Subcutaneous abdominal adipose tissue (tissue), 5 donors: ENCODE data around the gene IL4R.

Experiments
- H3K27ac ChIP-seq: one replicate; pipeline ENCODE4 v1.7.0; 2013; ENCODE audit warnings: low read depth, mild to moderate bottlenecking, inconsistent platforms, low read length, moderate library complexity
- H3K27me3 ChIP-seq, 5 donors: one replicate each; pipeline ENCODE4 v1.7.0; 2013; ENCODE audit warnings: low read length in 5 of 5, inconsistent platforms in 1 of 5; ENCODE audit not compliant: control insufficient read depth in 5 of 5, insufficient read depth in 4 of 5
- H3K36me3 ChIP-seq, 5 donors: one replicate each; pipeline ENCODE4 v1.7.0; 2013; ENCODE audit warnings: low read length in 5 of 5; ENCODE audit not compliant: control insufficient read depth in 5 of 5, insufficient read depth in 5 of 5
- H3K4me1 ChIP-seq, 5 donors: one replicate each; pipeline ENCODE4 v1.7.0; 2013; ENCODE audit warnings: low read length in 5 of 5, mild to moderate bottlenecking in 3 of 5, moderate library complexity in 1 of 5; ENCODE audit not compliant: control insufficient read depth in 5 of 5, insufficient read depth in 5 of 5
- H3K4me3 ChIP-seq, 5 donors: one replicate each; pipeline ENCODE4 v1.7.0; 2013; ENCODE audit warnings: low read length in 5 of 5, low read depth in 1 of 5
- H3K9ac ChIP-seq, 5 donors: one replicate each; pipeline ENCODE4 v1.7.0; 2013; ENCODE audit warnings: low read length in 5 of 5, mild to moderate bottlenecking in 4 of 5, moderate library complexity in 3 of 5
- H3K9me3 ChIP-seq, 5 donors: one replicate each; pipeline ENCODE4 v1.7.0; 2013; ENCODE audit warnings: low read length in 5 of 5; ENCODE audit not compliant: control insufficient read depth in 5 of 5
- donor health status: healthy.
- donor health status: healthy.
- donor health status: healthy.
- donor health status: healthy.
- donor health status: healthy.

The IL4R gene

GRCh38 chr16:27362570-27363245, 48.9 kb downstream of the IL4R start:
- Histone ChIP-seq H3K27ac (no peak overlapping the region), H3K9ac (no peak overlapping the region), H3K27me3 (peaks cover 0 to 3% (median under 1%) of the 10 kb centered on the region in 5 donors), H3K36me3 (peaks cover 0 to 58% (median 52%) of the 10 kb centered on the region in 5 donors), H3K4me3 (no peak overlapping the region), H3K4me1 (peaks cover 1 to 8% (median 4%) of the 10 kb centered on the region in 5 donors), H3K9me3 (no peaks in the 10 kb centered on the region)

- H3K4me1 ChIP-seq: peaks cover 5 to 12% (median 8%) of the 10 kb centered on the region in 5 donors
- no peak overlapping the region for H3K9ac ChIP-seq
- peaks cover 0 to 7% (median 2%) of the 10 kb centered on the region in 5 donors for H3K27me3 ChIP-seq
- H3K36me3 ChIP-seq: peaks cover 0 to 54% (median 49%) of the 10 kb centered on the region in 5 donors
- no peak overlapping the region for H3K4me3 ChIP-seq
- no peaks in the 10 kb centered on the region for H3K9me3 ChIP-seq
- no peak overlapping the region for H3K27ac ChIP-seq
These were observed 49.5 kb downstream of the IL4R start for GRCh38 chr16:27363246-27363632.

DNA sequence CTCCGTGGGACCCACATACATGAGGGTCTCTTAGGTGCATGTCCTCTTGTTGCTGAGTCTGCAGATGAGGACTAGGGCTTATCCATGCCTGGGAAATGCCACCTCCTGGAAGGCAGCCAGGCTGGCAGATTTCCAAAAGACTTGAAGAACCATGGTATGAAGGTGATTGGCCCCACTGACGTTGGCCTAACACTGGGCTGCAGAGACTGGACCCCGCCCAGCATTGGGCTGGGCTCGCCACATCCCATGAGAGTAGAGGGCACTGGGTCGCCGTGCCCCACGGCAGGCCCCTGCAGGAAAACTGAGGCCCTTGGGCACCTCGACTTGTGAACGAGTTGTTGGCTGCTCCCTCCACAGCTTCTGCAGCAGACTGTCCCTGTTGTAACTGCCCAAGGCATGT, 50.0 kb downstream of the IL4R start:
- Histone ChIP-seq H3K4me1 (peaks cover 5 to 12% (median 8%) of the 10 kb centered on the region in 5 donors), H3K36me3 (peaks cover 0 to 49% (median 43%) of the 10 kb centered on the region in 5 donors)

GRCh38 chr16:27364493-27365141, 50.8 kb downstream of the IL4R start:
- Histone ChIP-seq H3K36me3 (peaks cover 0 to 41% (median 35%) of the 10 kb centered on the region in 5 donors), H3K4me3 (no peak overlapping the region), H3K4me1 (peaks cover 5 to 12% (median 8%) of the 10 kb centered on the region in 5 donors), H3K27ac (no peak overlapping the region), H3K9ac (no peak overlapping the region), H3K27me3 (peaks cover 0 to 7% (median 2%) of the 10 kb centered on the region in 5 donors), H3K9me3 (no peaks in the 10 kb centered on the region)

More for the DNA sequence above, 50.0 kb downstream of the IL4R start:
- peaks cover 0 to 7% (median 2%) of the 10 kb centered on the region in 5 donors for H3K27me3 ChIP-seq
- no peak overlapping the region for H3K27ac ChIP-seq
- H3K9me3 ChIP-seq: no peaks in the 10 kb centered on the region
- H3K4me3 ChIP-seq: no peak overlapping the region
- no peak overlapping the region for H3K9ac ChIP-seq

- peaks cover 0 to 4% (median 0%) of the 10 kb centered on the region in 5 donors for H3K9me3 ChIP-seq
- H3K4me1 ChIP-seq: peaks cover 5 to 12% (median 8%) of the 10 kb centered on the region in 5 donors
- H3K27me3 ChIP-seq: peaks cover 0 to 7% (median 2%) of the 10 kb centered on the region in 5 donors
- no peak overlapping the region for H3K27ac ChIP-seq
- H3K36me3 ChIP-seq: peaks cover 0 to 36% (median 32%) of the 10 kb centered on the region in 5 donors
- H3K4me3 ChIP-seq: no peak overlapping the region
- H3K9ac ChIP-seq: no peak overlapping the region
These were observed 51.6 kb downstream of the IL4R start for GRCh38 chr16:27365142-27366089.

- H3K9me3 ChIP-seq: peaks cover 0 to 4% (median 0%) of the 10 kb centered on the region in 5 donors
- peaks cover 5 to 12% (median 8%) of the 10 kb centered on the region in 5 donors for H3K4me1 ChIP-seq
- H3K36me3 ChIP-seq: peaks cover 0 to 23% (median 23%) of the 10 kb centered on the region in 5 donors
- H3K27me3 ChIP-seq: peaks cover 0 to 7% (median 2%) of the 10 kb centered on the region in 5 donors
- H3K27ac ChIP-seq: no peak overlapping the region
- H3K9ac ChIP-seq: no peak overlapping the region
- no peak overlapping the region for H3K4me3 ChIP-seq
These were observed 53.1 kb downstream of the IL4R start for GRCh38 chr16:27366687-27367460.

DNA sequence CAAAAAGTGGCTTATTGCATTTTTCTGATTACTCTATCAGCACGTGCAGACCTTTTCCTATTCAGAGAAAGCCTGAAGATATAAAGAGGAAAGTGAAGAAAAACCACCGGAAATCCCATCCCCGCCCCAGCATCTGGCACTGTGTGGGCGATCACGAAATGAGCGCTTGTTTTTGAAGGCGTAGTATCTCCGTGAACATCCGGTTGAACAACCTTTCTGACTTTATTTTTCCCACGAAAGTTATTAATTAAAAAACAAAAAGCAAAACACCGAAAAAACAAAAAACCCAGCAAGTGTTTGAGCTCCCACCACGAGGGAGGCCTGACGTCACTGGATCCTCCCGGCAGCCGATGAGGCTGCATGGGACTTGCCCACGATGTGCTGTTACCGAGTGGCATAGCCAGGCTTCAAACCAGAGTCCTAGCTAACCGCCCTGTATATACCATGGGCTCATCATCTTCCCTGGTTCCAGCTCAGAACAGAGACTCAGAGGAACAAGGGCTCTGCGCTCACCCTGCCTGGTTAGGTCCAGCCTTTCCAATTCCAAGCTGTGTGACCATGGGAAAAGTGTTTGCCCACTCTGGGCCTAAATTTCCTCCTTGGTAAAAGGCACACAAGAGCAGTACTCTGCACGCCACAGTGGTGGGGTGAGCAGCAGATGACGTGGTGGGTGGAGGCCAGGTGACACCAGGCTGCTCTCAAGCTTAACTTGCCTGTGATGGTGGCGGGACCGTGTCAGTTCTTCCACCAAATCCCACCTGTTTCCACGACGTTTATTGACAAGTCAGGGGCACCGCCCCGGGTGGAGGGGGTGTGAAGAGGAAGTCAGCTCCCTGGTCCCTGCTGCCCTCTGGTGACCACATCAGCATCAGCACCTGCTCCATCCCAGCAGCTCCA, 53.9 kb downstream of the IL4R start:
- peak overlapping the region in 1 of 5 donors; percentile 75 for H3K9ac ChIP-seq
- H3K4me3 ChIP-seq: peak overlapping the region; percentile 33 to 66 (median 43)
- peaks cover 0 to 7% (median 2%) of the 10 kb centered on the region in 5 donors for H3K27me3 ChIP-seq
- H3K9me3 ChIP-seq: peaks cover 0 to 4% (median 0%) of the 10 kb centered on the region in 5 donors
- H3K36me3 ChIP-seq: peaks cover 0 to 15% (median 15%) of the 10 kb centered on the region in 5 donors
- H3K4me1 ChIP-seq: peaks cover 5 to 17% (median 8%) of the 10 kb centered on the region in 5 donors
- H3K27ac ChIP-seq: no peak overlapping the region

- no peak overlapping the region for H3K9ac ChIP-seq
- peaks cover 0 to 9% (median 9%) of the 10 kb centered on the region in 5 donors for H3K36me3 ChIP-seq
- H3K9me3 ChIP-seq: peaks cover 0 to 4% (median 0%) of the 10 kb centered on the region in 5 donors
- H3K27ac ChIP-seq: no peak overlapping the region
- H3K27me3 ChIP-seq: peaks cover 0 to 7% (median 2%) of the 10 kb centered on the region in 5 donors
- peak overlapping the region in 1 of 5 donors; percentile 56 for H3K4me3 ChIP-seq
- H3K4me1 ChIP-seq: peaks cover 5 to 18% (median 8%) of the 10 kb centered on the region in 5 donors
These were observed 54.6 kb downstream of the IL4R start for GRCh38 chr16:27368358-27368722.
